ENCODE measurements around the gene UBE2D1.

DNA sequence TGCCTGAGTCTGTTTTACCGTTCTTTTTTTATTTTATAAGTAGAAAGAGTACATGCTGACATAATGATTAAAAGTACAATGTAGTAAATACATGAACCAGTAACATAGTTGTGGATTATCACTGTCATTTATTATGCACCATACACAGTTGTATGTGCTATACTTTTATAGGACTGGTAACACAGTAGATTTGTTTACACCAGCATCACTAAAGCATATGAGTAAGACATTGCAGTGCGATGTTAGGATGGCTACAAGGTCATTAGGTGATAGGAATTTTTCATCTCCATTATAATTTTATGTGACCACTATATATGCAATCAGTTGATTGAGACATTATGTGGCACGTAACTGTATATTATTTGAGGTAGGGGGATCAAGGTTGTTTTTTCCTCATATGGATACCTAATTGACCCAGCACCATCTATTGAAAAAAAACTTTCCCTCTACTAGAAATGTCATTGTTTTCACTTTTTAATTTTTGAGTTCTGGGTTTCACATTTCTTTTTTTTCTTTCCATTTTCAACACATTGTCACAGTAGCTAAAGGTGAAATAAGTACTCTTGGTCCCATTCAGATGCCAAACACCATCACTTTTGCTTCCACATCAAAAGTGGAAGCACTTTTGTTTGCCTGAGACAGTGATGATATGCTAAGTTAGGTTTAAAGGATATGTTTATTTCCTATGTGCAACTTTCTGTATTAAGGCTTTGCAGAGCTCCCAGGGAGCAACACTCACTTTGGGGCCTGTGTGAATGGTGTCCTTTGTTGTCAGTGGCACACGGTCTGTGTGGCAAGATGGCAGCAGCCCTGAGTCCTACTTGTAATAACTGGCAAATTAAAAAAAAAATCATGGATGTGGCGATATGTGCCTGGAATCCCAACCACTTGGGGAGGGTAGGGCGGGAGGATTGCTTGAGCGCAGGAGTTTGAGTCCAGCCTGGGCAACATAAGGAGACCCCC lies 17.1 kb downstream of the UBE2D1 start:
- TF ChIP-seq CTCF (IDR thresholded peaks at IDR 0.05; ENCODE audit: borderline replicate concordance, extremely low read depth, low read length, poor library complexity, severe bottlenecking): no peak
- no peak for TF ChIP-seq EZH2 (IDR thresholded peaks at IDR 0.05; ENCODE audit: borderline replicate concordance, low read depth, low read length, severe bottlenecking)

Data from DND-41 (cell line).